Cardiac fibroblast (primary cell): ENCODE measurements around the gene NDEL1.
A peak's percentile ranks its signal among the peaks of the same experiment; 100 is the strongest.

Experiments used
- DNase-seq, 2 donors: peaks; one replicate each; pipeline versions ENCODE4 v3.0.0 to v3.0.0-alpha.2; 2010; ENCODE audit warnings: low read depth in 2 of 2
- H3K4me3 ChIP-seq, 2 donors: replicated peaks in 1 of 2; 1 replicate in 1 of 2; 2 replicates in 1 of 2; pipeline ENCODE4 v1.5.1; 2011; ENCODE audit warnings: low read depth in 2 of 2, low read length in 2 of 2, mild to moderate bottlenecking in 2 of 2, moderate library complexity in 1 of 2
- TF ChIP-seq, protein P1 (sequence below): IDR thresholded peaks from one replicate; pipeline ENCODE4 v1.5.1; 2011; ENCODE audit warnings: low read depth, mild to moderate bottlenecking, low read length, inconsistent platforms

NDEL1 gene

DNA sequence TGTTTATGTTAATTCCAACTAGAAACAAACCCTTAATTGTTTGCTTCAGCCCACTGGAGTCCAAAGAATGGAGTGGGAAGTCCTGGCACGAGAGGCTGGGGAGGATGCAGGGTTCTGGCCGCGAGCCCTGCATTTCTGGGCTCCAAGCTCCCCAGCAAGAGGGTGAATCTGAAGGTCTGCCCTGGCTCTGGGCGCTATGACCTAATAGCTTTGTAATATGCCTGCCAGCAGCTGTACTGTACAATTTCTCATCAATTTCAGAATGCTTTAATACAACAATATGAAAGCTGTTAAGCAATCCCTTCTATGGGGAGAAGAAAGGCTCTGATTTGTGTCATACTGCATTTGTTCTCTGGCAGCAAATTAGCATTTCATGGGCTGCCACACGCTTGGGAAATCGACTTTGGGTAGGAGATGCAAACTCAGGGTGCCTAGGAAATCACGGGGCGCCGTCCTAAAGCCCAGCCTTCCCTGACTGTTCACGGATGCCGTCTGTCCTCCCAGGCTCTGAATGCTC, 43.8 kb downstream of the NDEL1 start:
- no peak overlapping the region for H3K4me3 ChIP-seq
- DNase-seq, result peak; percentile 76 to 91
- TF ChIP-seq, protein P1, sequence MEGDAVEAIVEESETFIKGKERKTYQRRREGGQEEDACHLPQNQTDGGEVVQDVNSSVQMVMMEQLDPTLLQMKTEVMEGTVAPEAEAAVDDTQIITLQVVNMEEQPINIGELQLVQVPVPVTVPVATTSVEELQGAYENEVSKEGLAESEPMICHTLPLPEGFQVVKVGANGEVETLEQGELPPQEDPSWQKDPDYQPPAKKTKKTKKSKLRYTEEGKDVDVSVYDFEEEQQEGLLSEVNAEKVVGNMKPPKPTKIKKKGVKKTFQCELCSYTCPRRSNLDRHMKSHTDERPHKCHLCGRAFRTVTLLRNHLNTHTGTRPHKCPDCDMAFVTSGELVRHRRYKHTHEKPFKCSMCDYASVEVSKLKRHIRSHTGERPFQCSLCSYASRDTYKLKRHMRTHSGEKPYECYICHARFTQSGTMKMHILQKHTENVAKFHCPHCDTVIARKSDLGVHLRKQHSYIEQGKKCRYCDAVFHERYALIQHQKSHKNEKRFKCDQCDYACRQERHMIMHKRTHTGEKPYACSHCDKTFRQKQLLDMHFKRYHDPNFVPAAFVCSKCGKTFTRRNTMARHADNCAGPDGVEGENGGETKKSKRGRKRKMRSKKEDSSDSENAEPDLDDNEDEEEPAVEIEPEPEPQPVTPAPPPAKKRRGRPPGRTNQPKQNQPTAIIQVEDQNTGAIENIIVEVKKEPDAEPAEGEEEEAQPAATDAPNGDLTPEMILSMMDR, result no peak

DNA sequence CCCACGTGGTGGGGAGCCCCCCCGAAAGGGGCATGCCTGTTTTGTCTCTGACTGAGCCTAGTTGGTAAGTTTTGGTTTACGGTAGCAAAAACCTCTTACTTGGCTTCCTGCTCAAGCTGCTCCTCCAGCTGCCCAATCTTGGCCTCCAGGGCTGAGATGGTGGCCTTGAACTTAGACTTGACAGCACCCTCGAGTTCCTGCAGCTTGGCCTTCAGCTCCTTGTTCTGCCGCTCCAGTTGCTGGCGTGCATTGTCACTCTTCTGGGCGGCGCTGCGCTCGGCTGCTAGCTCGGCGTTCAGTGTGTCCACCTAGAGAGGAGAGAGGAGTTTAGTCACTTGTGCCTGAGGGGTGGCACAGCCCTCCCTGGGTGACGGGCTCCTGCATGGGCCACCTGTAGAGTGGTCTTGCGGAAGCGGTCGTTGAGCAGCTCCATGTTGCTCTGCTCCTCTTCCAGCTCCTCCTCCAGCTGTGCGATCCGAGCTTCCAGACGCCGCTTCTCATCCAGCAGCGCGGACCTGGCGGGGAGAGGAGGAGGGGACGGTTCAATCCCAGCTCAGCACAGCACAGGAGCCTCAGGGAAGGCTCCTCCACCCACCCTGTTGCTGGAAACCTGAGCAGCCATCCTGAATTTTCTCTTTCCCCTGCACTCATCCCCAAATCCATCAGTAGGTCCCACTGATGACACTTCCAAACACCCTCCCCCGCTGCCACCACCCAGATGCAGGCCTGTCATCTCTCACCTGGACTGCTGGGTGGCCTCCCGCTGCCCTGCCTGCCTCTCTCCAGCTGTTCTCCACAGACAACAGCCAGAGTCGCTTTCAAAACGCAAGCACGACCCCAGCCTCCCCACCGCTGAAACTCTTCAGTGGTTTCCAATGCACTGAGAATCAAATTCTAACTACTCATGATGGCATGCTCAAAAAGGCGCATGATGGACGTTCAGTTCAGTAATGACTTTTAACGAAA, 44.6 kb downstream of the NDEL1 start:
- no peak for DNase-seq
- TF ChIP-seq, protein P1, result no peak
- H3K4me3 ChIP-seq, result no peak overlapping the region

DNA sequence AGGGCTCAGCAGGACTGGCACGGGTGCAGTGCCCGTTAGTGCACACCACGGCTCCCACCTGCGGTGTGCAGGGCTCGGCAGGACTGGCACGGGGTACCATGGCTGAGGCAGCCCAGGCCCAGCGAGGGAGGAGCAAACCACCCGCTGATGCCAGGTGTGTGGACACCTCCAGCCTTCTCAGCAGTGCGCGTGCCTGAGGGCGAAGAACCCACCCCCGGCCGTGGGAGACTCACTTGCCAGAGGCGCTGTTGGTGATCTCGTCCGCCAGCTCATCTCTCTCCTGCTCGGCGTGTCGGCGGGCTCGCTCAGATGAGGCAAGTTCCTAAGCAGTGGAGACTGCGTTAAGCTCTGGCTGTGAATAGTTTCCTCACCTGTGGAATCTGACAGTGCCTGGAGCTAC, 45.4 kb downstream of the NDEL1 start:
- no peak for DNase-seq
- TF ChIP-seq, protein P1, result no peak
- no peak overlapping the region for H3K4me3 ChIP-seq

DNA sequence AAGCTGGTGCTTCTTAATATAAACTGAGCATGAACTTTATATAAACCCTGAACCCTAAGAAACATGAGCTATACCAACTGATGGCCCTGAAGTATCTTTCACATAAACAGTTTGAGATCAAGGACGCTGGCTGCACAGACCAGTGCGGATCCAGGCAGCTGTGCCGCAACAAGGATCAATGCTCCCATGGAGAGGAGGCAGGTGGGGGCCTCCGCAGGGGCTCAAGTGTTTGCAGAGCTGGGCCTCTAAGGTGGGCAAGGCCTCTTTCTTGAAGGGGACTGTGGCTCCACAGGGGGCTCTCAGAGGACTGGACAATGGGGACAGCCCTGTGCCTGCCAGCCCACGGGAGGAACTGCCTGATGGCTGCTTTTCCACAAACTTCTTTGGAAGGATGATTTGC, 46.0 kb downstream of the NDEL1 start:
- TF ChIP-seq, protein P1, result no peak
- DNase-seq, result no peak

DNA sequence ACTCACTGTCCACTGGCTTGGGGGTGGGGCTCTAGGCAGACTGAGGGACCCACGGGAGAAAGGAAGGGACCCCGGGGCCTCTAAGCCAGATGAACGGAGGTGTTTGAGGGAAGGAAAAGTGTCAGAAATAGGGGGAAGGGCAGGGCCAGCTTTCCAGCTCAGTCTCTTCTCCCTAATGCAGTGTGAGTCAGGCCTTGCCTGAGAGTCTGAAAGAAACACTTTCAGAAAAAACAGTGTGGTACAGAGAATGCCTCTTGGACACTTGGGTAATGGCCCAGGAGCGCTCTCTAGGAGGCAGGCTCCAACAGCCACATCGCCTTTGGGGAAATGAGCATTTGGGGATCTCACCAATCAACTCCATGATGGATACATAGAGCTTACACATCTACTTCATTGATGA, 46.9 kb downstream of the NDEL1 start:
- H3K4me3 ChIP-seq, result no peak overlapping the region
- DNase-seq, result no peak
- TF ChIP-seq, protein P1, result no peak

More for the DNA sequence above, 46.0 kb downstream of the NDEL1 start:
- H3K4me3 ChIP-seq, result no peak overlapping the region

DNA sequence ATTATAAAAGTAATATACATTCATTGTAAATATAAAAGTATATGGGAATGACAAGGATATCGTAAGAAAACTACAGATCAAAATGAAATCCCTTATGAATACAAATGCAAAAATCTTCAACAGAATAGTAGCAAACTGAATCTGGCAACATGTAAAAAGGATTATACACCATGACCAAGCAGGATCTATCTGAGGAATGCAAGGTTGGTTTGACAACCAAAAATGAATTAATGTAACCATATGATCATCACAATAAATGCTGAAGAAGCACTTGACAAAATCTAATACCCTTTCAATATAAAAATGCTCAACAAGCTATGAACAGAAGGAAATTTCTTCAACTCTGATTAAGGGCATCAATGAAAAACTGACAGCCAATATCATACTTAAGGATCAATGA, 48.8 kb downstream of the NDEL1 start:
- no peak for DNase-seq
- no peak overlapping the region for H3K4me3 ChIP-seq
- TF ChIP-seq, protein P1, result no peak
